HepG2 (cell line): ENCODE data around the gene PRR15L. TPM values are rescaled to one million over a fixed set of nuclear protein-coding genes. Genes with fewer than 3 reads are reported as not detected.

ENCODE experiments used
- ARID4A ChIP-seq: sonication (generic); formaldehyde crosslinking; IDR thresholded peaks from 2 replicates; pipeline ENCODE4 v1.5.0; 2020; ENCODE audit warnings: mild to moderate bottlenecking, missing genetic modification reagents, borderline replicate concordance
- BCL6 ChIP-seq: IDR thresholded peaks from 2 replicates; pipeline ENCODE4 v1.6.1; 2016; ENCODE audit warnings: missing genetic modification reagents, missing compliant biosample characterization
- BORCS8-MEF2B ChIP-seq: sonication (generic); formaldehyde crosslinking; IDR thresholded peaks from 2 replicates; pipeline ENCODE4 v1.8.0; 2022; ENCODE audit warnings: mild to moderate bottlenecking, missing genetic modification reagents
- EP300 ChIP-seq, 3 experiments: sonication (generic) in 1 of 3; formaldehyde crosslinking in 1 of 3; IDR thresholded peaks; 2 replicates each; pipeline versions ENCODE4 v1.5.1 to v1.6.1; 2011 to 2020; ENCODE audit warnings: low read depth in 2 of 3, low read length in 2 of 3, borderline replicate concordance in 1 of 3, improper control_type of control experiment in 1 of 3, mild to moderate bottlenecking in 1 of 3, missing genetic modification reagents in 1 of 3, moderate library complexity in 1 of 3
- ETV5 ChIP-seq: IDR thresholded peaks from 2 replicates; pipeline ENCODE4 v1.6.1; 2018; ENCODE audit warnings: missing biosample characterization, missing genetic modification reagents, inconsistent platforms, borderline replicate concordance
- GATAD1 ChIP-seq: IDR thresholded peaks from 2 replicates; pipeline ENCODE4 v1.6.1; 2016; ENCODE audit warnings: missing genetic modification reagents, missing compliant biosample characterization
- HDAC1 ChIP-seq: sonication (generic); formaldehyde crosslinking; IDR thresholded peaks from 2 replicates; pipeline ENCODE4 v1.5.1; 2020; ENCODE audit warnings: mild to moderate bottlenecking, missing genetic modification reagents
- HIVEP1 ChIP-seq: sonication (generic); formaldehyde crosslinking; IDR thresholded peaks from 2 replicates; pipeline ENCODE4 v1.4.0; 2020; ENCODE audit warnings: mild to moderate bottlenecking, missing genetic modification reagents
- HNF1B ChIP-seq: sonication (generic); formaldehyde crosslinking; IDR thresholded peaks from 2 replicates; pipeline ENCODE4 v1.5.1; 2020; ENCODE audit warnings: mild to moderate bottlenecking, moderate library complexity, missing genetic modification reagents
- HNRNPL ChIP-seq: fragments of 200-400 bp; formaldehyde crosslinking; IDR thresholded peaks from 2 replicates; pipeline ENCODE4 v1.6.1; 2017; ENCODE audit warnings: mild to moderate bottlenecking, low read depth, low read length
- NCOA5 ChIP-seq: sonication (generic); formaldehyde crosslinking; IDR thresholded peaks from 2 replicates; pipeline ENCODE4 v1.4.0; 2020; ENCODE audit warnings: missing genetic modification reagents
- PHF20 ChIP-seq: sonication (generic); formaldehyde crosslinking; IDR thresholded peaks from 2 replicates; pipeline ENCODE4 v1.5.0; 2020; ENCODE audit warnings: mild to moderate bottlenecking, missing genetic modification reagents
- SOX6 ChIP-seq, 2 experiments: fragments of 450-650 bp in 1 of 2; sonication (generic) in 1 of 2; formaldehyde crosslinking in 1 of 2; IDR thresholded peaks; 2 replicates each; pipeline versions ENCODE4 v1.4.0 to v1.6.1; 2017 to 2020; ENCODE audit warnings: antibody characterized with exemption in 1 of 2, mild to moderate bottlenecking in 1 of 2, missing genetic modification reagents in 1 of 2
- SPEN ChIP-seq: sonication (generic); formaldehyde crosslinking; IDR thresholded peaks from 2 replicates; pipeline ENCODE4 v1.5.1; 2020; ENCODE audit warnings: low read depth, mild to moderate bottlenecking, missing genetic modification reagents
- TP53 ChIP-seq: sonication (generic); formaldehyde crosslinking; conservative IDR thresholded peaks from 2 replicates; pipeline ENCODE4 v1.4.0; 2020; ENCODE audit warnings: missing genetic modification reagents
- WIZ ChIP-seq: sonication (generic); formaldehyde crosslinking; IDR thresholded peaks from 2 replicates; pipeline ENCODE4 v1.5.1; 2020; ENCODE audit warnings: mild to moderate bottlenecking, missing genetic modification reagents
- ZBTB7A ChIP-seq: sonication (generic); formaldehyde crosslinking; IDR thresholded peaks from 2 replicates; pipeline ENCODE4 v1.8.0; 2022; ENCODE audit warnings: mild to moderate bottlenecking, missing genetic modification reagents
- ZNF124 ChIP-seq: sonication (generic); formaldehyde crosslinking; IDR thresholded peaks from 2 replicates; pipeline ENCODE4 v1.4.0; 2020; ENCODE audit warnings: missing genetic modification reagents
- ZNF138 ChIP-seq: sonication (generic); formaldehyde crosslinking; IDR thresholded peaks from 2 replicates; pipeline ENCODE4 v1.5.0; 2020; ENCODE audit warnings: mild to moderate bottlenecking, low read depth, missing genetic modification reagents
- ZNF34 ChIP-seq: sonication (generic); formaldehyde crosslinking; IDR thresholded peaks from 2 replicates; pipeline ENCODE4 v1.4.0; 2020; ENCODE audit warnings: mild to moderate bottlenecking, missing genetic modification reagents, borderline replicate concordance
- ZNF430 ChIP-seq: sonication (generic); formaldehyde crosslinking; IDR thresholded peaks from 2 replicates; pipeline ENCODE4 v1.9.0; 2021; ENCODE audit warnings: mild to moderate bottlenecking, missing genetic modification reagents
- ZSCAN30 ChIP-seq: sonication (generic); formaldehyde crosslinking; IDR thresholded peaks from 2 replicates; pipeline ENCODE4 v1.5.0; 2020; ENCODE audit warnings: mild to moderate bottlenecking, missing genetic modification reagents
- polyA plus RNA-seq, 8 experiments: library from polyadenylated mRNA; depleted of rRNA in 3 of 8; stranded (reverse) in 7 of 8; unstranded in 1 of 8; fragments of >200 nt; fragmentation: Illumina TruSeq in 4 of 8; extraction: Trizol in 4 of 8; gene quantifications; 2 replicates each; pipeline versions ENCODE4 v1.2.1 to v1.2.3, GENCODE V29; 2011 to 2016; ENCODE audit warnings: low read depth in 4 of 8, missing spikeins in 1 of 8, mixed read lengths in 1 of 8; ENCODE audit not compliant: insufficient read depth in 1 of 8
- total RNA-seq, 5 experiments: library from RNA; depleted of rRNA; stranded (reverse); fragments of >200 nt; fragmentation: Illumina TruSeq; extraction: Trizol; gene quantifications; 2 replicates each; pipeline ENCODE4 v1.2.3, GENCODE V29; 2016; ENCODE audit warnings: low read depth in 1 of 5

Gene PRR15L
- total and polyA plus RNA-seq, 2 of the 13 experiments (the other 11 are each of a cell fraction or from before 2014, with no cell fraction given) = 0.44 to 2.0 TPM

- TF ChIP-seq EP300 (IDR thresholded peaks at IDR 0.05; ENCODE audit: low read depth in 2 of 2, low read length in 2 of 2) = peak in 1 of 2 experiments; percentile 37; a peak in 1 of 4 replicates
- no peak for TF ChIP-seq EP300 (CRISPR knock-in tag; IDR thresholded peaks at IDR 0.05; ENCODE audit: borderline replicate concordance)
- TF ChIP-seq TP53 (CRISPR knock-in tag) = no peak
- no peak for TF ChIP-seq SOX6 (IDR thresholded peaks at IDR 0.05)
- no peak for TF ChIP-seq SOX6 (CRISPR knock-in tag; IDR thresholded peaks at IDR 0.05)
- no peak; the same call in 1 of the 2 replicates for TF ChIP-seq GATAD1 (CRISPR knock-in tag)
- no peak for TF ChIP-seq ZSCAN30 (CRISPR knock-in tag)
- TF ChIP-seq NCOA5 = no peak
- TF ChIP-seq HIVEP1 (CRISPR knock-in tag) = no peak
- peak; percentile 61; the same call in 1 of the 2 replicates for TF ChIP-seq PHF20 (CRISPR knock-in tag)
- TF ChIP-seq ZNF430 (CRISPR knock-in tag) = peak; percentile 58; the same call in 1 of the 2 replicates
- 0 out of 2 replicates have a peak, but pooled peaks have one; percentile 12 for TF ChIP-seq BCL6
- TF ChIP-seq HNRNPL = no peak
- TF ChIP-seq ZNF34 (CRISPR knock-in tag) = no peak
- TF ChIP-seq ZNF124 (CRISPR knock-in tag) = no peak
- TF ChIP-seq ETV5 (CRISPR knock-in tag) = peak; percentile 71
- peak; percentile 38; the same call in 1 of the 2 replicates for TF ChIP-seq ARID4A (CRISPR knock-in tag)
- TF ChIP-seq WIZ = no peak; the same call in 1 of the 2 replicates
- TF ChIP-seq SPEN (CRISPR knock-in tag) = peak; percentile 68; the same call in 1 of the 2 replicates
- no peak for TF ChIP-seq HNF1B
- TF ChIP-seq BORCS8-MEF2B (CRISPR knock-in tag) = no peak; the same call in 1 of the 2 replicates
- TF ChIP-seq HDAC1 (CRISPR knock-in tag) = peak; percentile 59; the same call in 1 of the 2 replicates
- peak; percentile 68; the same call in 1 of the 2 replicates for TF ChIP-seq ZBTB7A (CRISPR knock-in tag)
- TF ChIP-seq ZNF138 = no peak
Observed at GRCh38 chr17:47949197-47949759, 8.4 kb downstream of the PRR15L start (continued).
